ENCODE data around the gene DUS1L. TPM values are rescaled to one million over a fixed set of nuclear protein-coding genes. Genes with fewer than 3 reads are reported as not detected.

DUS1L gene
- total and polyA plus RNA-seq, 2 experiments from 2014 or later = 66.0 to 122 TPM

GRCh38 chr17:82055965-82056728 lies 9.5 kb downstream of the DUS1L start:
- no peaks in the 10 kb centered on the region for H3K9me3 Mint-ChIP-seq
- no peak overlapping the region for H3K27ac Mint-ChIP-seq
- H3K79me2 ChIP-seq (replicated peaks; ENCODE audit: insufficient read depth) = peaks cover 9% of the 10 kb centered on the region; the same call in 1 of the 2 replicates
- peaks cover 4% of the 10 kb centered on the region; the same call in 1 of the 2 replicates for H3K36me3 ChIP-seq (ENCODE audit: insufficient read depth)
- no peaks in the 10 kb centered on the region for H3K4me1 ChIP-seq (ENCODE audit: insufficient read depth)
- no peak for ATAC-seq
- H3K36me3 Mint-ChIP-seq (ENCODE audit: low read depth) = peaks cover 22% of the 10 kb centered on the region
- H3K27me3 ChIP-seq (ENCODE audit: insufficient read depth) = no peaks in the 10 kb centered on the region
- peaks cover 9% of the 10 kb centered on the region; the same call in 1 of the 2 replicates for H3F3A ChIP-seq (replicated peaks; ENCODE audit: low read depth)
- peaks cover 16% of the 10 kb centered on the region for H3K27me3 Mint-ChIP-seq (ENCODE audit: insufficient read depth, low read depth, poor library complexity)
- H3K9me2 ChIP-seq (ENCODE audit: insufficient read depth) = no peaks in the 10 kb centered on the region
- no peak overlapping the region for H2AFZ ChIP-seq
- H3K4me3 ChIP-seq = no peak overlapping the region
- H3K4me2 ChIP-seq = no peak overlapping the region
- no peak overlapping the region for H3K4me3 Mint-ChIP-seq
- H4K20me1 ChIP-seq (replicated peaks; ENCODE audit: insufficient read depth) = peaks cover 8% of the 10 kb centered on the region; the same call in 1 of the 2 replicates
- DNase-seq (ENCODE audit: low spot score) = no peak
- H3K27ac ChIP-seq (ENCODE audit: low read depth) = no peak overlapping the region
- H3K4me1 Mint-ChIP-seq = no peaks in the 10 kb centered on the region; the same call in 2 of the 3 replicates
- no peak for TF ChIP-seq REST (IDR thresholded peaks at IDR 0.05; ENCODE audit: unreplicated experiment)
- no peak for TF ChIP-seq EZH2 (IDR thresholded peaks at IDR 0.05; ENCODE audit: low read depth, unreplicated experiment)
- no peak for TF ChIP-seq ZNF114 (CRISPR knock-in tag; IDR thresholded peaks at IDR 0.05)
- no peak for TF ChIP-seq ETS1 (IDR thresholded peaks at IDR 0.05)
- no peak for TF ChIP-seq NANOG (IDR thresholded peaks at IDR 0.05; ENCODE audit: borderline replicate concordance)
- TF ChIP-seq ZNF331 (CRISPR knock-in tag; IDR thresholded peaks at IDR 0.05; ENCODE audit: low read depth) = no peak
- TF ChIP-seq STAT1 (IDR thresholded peaks at IDR 0.05; ENCODE audit: unreplicated experiment) = no peak
- TF ChIP-seq POLR2AphosphoS5 (IDR thresholded peaks at IDR 0.05; ENCODE audit: low read depth) = no peak
- no peak for TF ChIP-seq JUNB (IDR thresholded peaks at IDR 0.05; ENCODE audit: unreplicated experiment)
- TF ChIP-seq ZNF462 (CRISPR knock-in tag; IDR thresholded peaks at IDR 0.05) = no peak
- TF ChIP-seq CTCF (conservative IDR thresholded peaks at IDR 0.05; ENCODE audit: low read depth in 2 of 2) = no peak
- TF ChIP-seq EZH2phosphoT487 (IDR thresholded peaks at IDR 0.05; ENCODE audit: unreplicated experiment) = no peak
- no peak for TF ChIP-seq CREB1 (CRISPR knock-in tag; IDR thresholded peaks at IDR 0.05; ENCODE audit: low read depth)

Measured in GM23338 (cell line).